ENCODE data around the gene MED13L.

MED13L gene

GRCh38 chr12:116273813-116274550 lies 3.5 kb downstream of the MED13L start:
- H3K4me3 Mint-ChIP-seq = peak overlapping the region; percentile 29
- no peak overlapping the region for H3K27ac Mint-ChIP-seq
- H3K36me3 Mint-ChIP-seq = no peaks in the 10 kb centered on the region
- peaks cover 47% of the 10 kb centered on the region for H3K4me1 Mint-ChIP-seq
- no peaks in the 10 kb centered on the region for H3K9me3 Mint-ChIP-seq
- no peaks in the 10 kb centered on the region for H3K27me3 Mint-ChIP-seq
- no peak for ATAC-seq

GRCh38 chr12:116267948-116268347 lies 9.5 kb downstream of the MED13L start:
- Mint-ChIP-seq H3K27me3 (no peaks in the 10 kb centered on the region), H3K4me3 (no peak overlapping the region), H3K27ac (no peak overlapping the region), H3K36me3 (no peaks in the 10 kb centered on the region), H3K4me1 (peaks cover 22% of the 10 kb centered on the region), H3K9me3 (no peaks in the 10 kb centered on the region)
- no peak for ATAC-seq

- H3K27ac Mint-ChIP-seq = no peak overlapping the region
- H3K27me3 Mint-ChIP-seq = no peaks in the 10 kb centered on the region
- H3K9me3 Mint-ChIP-seq = no peaks in the 10 kb centered on the region
- H3K36me3 Mint-ChIP-seq = no peaks in the 10 kb centered on the region
- no peak overlapping the region for H3K4me3 Mint-ChIP-seq
- peaks cover 19% of the 10 kb centered on the region for H3K4me1 Mint-ChIP-seq
- no peak for ATAC-seq
These were observed 10.7 kb downstream of the MED13L start for GRCh38 chr12:116266631-116267349.

GRCh38 chr12:116266168-116266601 lies 11.3 kb downstream of the MED13L start:
- no peaks in the 10 kb centered on the region for H3K9me3 Mint-ChIP-seq
- no peak for ATAC-seq
- peaks cover 25% of the 10 kb centered on the region for H3K4me1 Mint-ChIP-seq
- no peaks in the 10 kb centered on the region for H3K36me3 Mint-ChIP-seq
- H3K27ac Mint-ChIP-seq = no peak overlapping the region
- H3K27me3 Mint-ChIP-seq = no peaks in the 10 kb centered on the region
- no peak overlapping the region for H3K4me3 Mint-ChIP-seq

GRCh38 chr12:116265351-116266147 lies 11.9 kb downstream of the MED13L start:
- H3K4me1 Mint-ChIP-seq = peaks cover 31% of the 10 kb centered on the region
- no peaks in the 10 kb centered on the region for H3K36me3 Mint-ChIP-seq
- H3K27ac Mint-ChIP-seq = no peak overlapping the region
- no peak overlapping the region for H3K4me3 Mint-ChIP-seq
- no peaks in the 10 kb centered on the region for H3K27me3 Mint-ChIP-seq
- no peaks in the 10 kb centered on the region for H3K9me3 Mint-ChIP-seq
- no peak for ATAC-seq

- Mint-ChIP-seq H3K27ac (no peak overlapping the region), H3K27me3 (no peaks in the 10 kb centered on the region), H3K4me3 (no peak overlapping the region), H3K36me3 (no peaks in the 10 kb centered on the region), H3K4me1 (peaks cover 35% of the 10 kb centered on the region), H3K9me3 (no peaks in the 10 kb centered on the region)
- no peak for ATAC-seq
These were observed 12.9 kb downstream of the MED13L start for GRCh38 chr12:116264525-116265070.

DNA sequence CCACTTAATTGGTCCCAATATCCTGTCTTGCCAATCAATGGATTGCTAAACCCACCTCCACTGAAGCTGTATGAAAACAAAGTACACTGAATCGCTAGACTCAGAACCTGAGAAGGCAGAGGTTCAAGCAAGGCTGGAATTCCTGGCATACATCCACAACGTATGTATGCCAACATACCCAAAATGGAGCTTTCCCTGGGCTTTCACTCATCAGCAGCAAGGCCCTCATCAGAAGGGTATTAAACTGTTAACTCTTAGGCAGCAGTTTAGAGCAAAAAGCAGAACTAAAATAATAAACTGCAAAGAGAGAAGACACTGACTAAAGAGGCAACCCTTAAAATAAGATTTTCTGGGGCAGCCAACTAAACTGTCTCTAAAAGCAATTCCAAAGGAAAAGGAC lies 13.6 kb downstream of the MED13L start:
- ATAC-seq = no peak
- Mint-ChIP-seq H3K4me3 (no peak overlapping the region), H3K27me3 (no peaks in the 10 kb centered on the region), H3K4me1 (peaks cover 35% of the 10 kb centered on the region), H3K36me3 (no peaks in the 10 kb centered on the region), H3K27ac (no peak overlapping the region), H3K9me3 (no peaks in the 10 kb centered on the region)

- Mint-ChIP-seq H3K36me3 (no peaks in the 10 kb centered on the region), H3K27me3 (no peaks in the 10 kb centered on the region), H3K9me3 (no peaks in the 10 kb centered on the region), H3K27ac (no peak overlapping the region), H3K4me3 (no peak overlapping the region), H3K4me1 (peaks cover 37% of the 10 kb centered on the region)
- no peak for ATAC-seq
These were observed 14.1 kb downstream of the MED13L start for GRCh38 chr12:116263431-116263830.

- H3K4me1 Mint-ChIP-seq = peaks cover 43% of the 10 kb centered on the region
- H3K36me3 Mint-ChIP-seq = no peaks in the 10 kb centered on the region
- H3K27ac Mint-ChIP-seq = no peak overlapping the region
- no peak overlapping the region for H3K4me3 Mint-ChIP-seq
- no peaks in the 10 kb centered on the region for H3K9me3 Mint-ChIP-seq
- H3K27me3 Mint-ChIP-seq = no peaks in the 10 kb centered on the region
- ATAC-seq = no peak
These were observed 14.8 kb downstream of the MED13L start for GRCh38 chr12:116262741-116263140.

DNA sequence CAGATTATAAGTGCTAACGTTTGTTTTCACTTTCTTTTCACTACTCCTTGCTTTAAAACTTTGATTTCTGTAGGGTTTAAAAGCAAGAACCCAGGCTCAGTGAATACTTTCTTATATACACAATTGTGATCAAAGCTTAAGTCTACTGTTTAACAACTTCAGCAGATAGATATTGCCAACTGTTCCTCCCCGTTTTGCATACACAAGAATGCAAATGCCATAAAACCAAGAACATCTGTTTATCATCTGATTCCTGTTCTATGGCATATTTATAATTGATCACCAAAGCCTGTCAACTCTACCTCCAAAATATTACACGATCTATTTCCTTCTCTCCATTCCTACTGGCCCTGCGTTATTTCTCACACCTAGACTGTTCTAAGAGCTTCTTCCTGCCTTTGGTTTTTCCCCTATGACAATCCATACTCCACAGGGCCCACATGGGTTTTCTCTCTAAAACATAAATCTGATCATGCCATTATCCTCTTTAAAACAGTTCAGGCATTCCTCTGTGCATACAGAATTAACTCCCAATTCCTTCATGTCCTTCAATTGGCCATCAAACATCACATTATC lies 15.9 kb downstream of the MED13L start:
- Mint-ChIP-seq H3K27me3 (no peaks in the 10 kb centered on the region), H3K9me3 (no peaks in the 10 kb centered on the region), H3K36me3 (no peaks in the 10 kb centered on the region), H3K4me1 (peaks cover 55% of the 10 kb centered on the region), H3K27ac (no peak overlapping the region), H3K4me3 (no peak overlapping the region)
- no peak for ATAC-seq

DNA sequence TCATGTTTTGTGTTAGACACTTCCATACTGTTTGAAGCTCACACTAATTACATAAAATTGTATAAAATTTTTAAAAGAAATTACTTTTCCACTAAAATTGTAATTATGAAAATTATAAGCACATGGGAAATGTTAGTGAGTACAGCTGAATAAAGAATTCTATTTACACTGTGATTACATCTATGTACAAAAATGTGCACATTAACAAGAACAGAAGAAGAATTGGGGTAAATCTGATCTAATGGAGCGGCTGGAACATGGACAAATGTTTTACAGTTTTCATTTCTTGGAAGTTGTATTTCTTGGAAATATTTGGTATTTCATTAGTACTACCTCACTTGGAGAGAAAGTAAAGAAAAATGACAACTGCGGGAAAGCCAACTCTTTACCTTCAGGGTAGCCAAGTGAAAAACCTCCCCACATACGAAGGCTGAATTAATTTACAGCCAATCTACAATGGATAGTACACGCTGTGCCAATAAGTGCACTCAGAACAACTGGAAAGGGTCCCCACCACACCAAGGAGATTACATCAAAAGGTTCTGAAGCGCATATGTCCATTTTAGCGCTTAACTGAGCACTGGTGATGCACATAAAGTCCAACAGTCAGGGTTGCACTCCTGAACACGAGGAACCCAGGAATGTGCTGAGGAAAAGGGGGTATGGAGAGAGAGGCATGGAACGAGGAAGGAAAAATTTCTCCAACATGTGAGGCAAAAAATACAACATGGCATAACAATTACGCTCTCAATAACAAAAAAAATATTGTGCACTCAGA lies 17.5 kb downstream of the MED13L start:
- Mint-ChIP-seq H3K27me3 (no peaks in the 10 kb centered on the region), H3K27ac (no peak overlapping the region), H3K9me3 (no peaks in the 10 kb centered on the region), H3K4me3 (no peak overlapping the region), H3K4me1 (peaks cover 69% of the 10 kb centered on the region), H3K36me3 (no peaks in the 10 kb centered on the region)
- no peak for ATAC-seq

- H3K4me3 Mint-ChIP-seq = no peak overlapping the region
- peak overlapping the region; percentile 17 for H3K27ac Mint-ChIP-seq
- no peak for ATAC-seq
- H3K4me1 Mint-ChIP-seq = peaks cover 74% of the 10 kb centered on the region
- H3K36me3 Mint-ChIP-seq = peaks cover under 1% of the 10 kb centered on the region
- no peaks in the 10 kb centered on the region for H3K27me3 Mint-ChIP-seq
- H3K9me3 Mint-ChIP-seq = no peaks in the 10 kb centered on the region
These were observed 19.7 kb downstream of the MED13L start for GRCh38 chr12:116257826-116258225.

- Mint-ChIP-seq H3K4me3 (no peak overlapping the region), H3K9me3 (peaks cover 4% of the 10 kb centered on the region), H3K27ac (peak overlapping the region; percentile 17), H3K4me1 (peaks cover 81% of the 10 kb centered on the region), H3K27me3 (no peaks in the 10 kb centered on the region), H3K36me3 (peaks cover 6% of the 10 kb centered on the region)
- no peak for ATAC-seq
These were observed 20.3 kb downstream of the MED13L start for GRCh38 chr12:116257215-116257614.

DNA sequence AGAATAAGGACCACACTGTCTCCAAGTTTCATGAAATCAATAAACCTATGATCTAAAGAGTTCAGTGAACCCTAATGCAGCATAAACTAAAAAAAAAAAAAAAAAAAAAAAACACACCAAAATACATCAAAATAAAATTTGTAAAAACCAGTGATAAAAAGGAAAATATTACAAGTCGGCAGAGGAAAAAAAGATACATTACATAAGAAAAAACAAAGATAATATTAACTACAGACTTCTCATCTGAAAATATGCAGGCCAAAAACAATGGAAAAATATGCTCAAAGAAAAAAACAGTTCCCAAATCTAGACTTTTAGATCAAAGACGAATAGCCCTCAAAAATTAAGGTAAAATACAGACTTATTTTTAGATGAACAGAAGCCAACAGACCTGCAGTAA lies 27.6 kb downstream of the MED13L start:
- H3K4me3 Mint-ChIP-seq = no peak overlapping the region
- H3K36me3 Mint-ChIP-seq = peaks cover 14% of the 10 kb centered on the region
- no peaks in the 10 kb centered on the region for H3K27me3 Mint-ChIP-seq
- peaks cover 68% of the 10 kb centered on the region for H3K4me1 Mint-ChIP-seq
- no peak overlapping the region for H3K27ac Mint-ChIP-seq
- peaks cover 10% of the 10 kb centered on the region for H3K9me3 Mint-ChIP-seq
- no peak for ATAC-seq

Data from stimulated activated memory B cell treated with anti-CD40 and anti-IgM and Interleukin-4, amounts not matched to agents 10 μg/mL and 1 μg/mL and 100 μg/mL, for 72 hours (primary cell).